SH-SY5Y (cell line): ENCODE measurements around the gene PYM1.

Experiments
- GATA2 ChIP-seq: IDR thresholded peaks from 2 replicates; pipeline ENCODE4 v1.6.1; 2011; ENCODE audit warnings: mild to moderate bottlenecking, low read depth, low read length
- GATA3 ChIP-seq: IDR thresholded peaks from 2 replicates; pipeline ENCODE4 v1.6.1; 2011; ENCODE audit warnings: low read depth, mild to moderate bottlenecking, low read length, moderate library complexity

- TF ChIP-seq GATA2: no peak
- no peak for TF ChIP-seq GATA3
These were observed 12.5 kb upstream of the PYM1 start for GRCh38 chr12:55940065-55940732.
